Esophagus squamous epithelium (tissue), 5 donors: ENCODE measurements around the gene PITPNM3. TPM values are rescaled to one million over a fixed set of nuclear protein-coding genes. Genes with fewer than 3 reads are reported as not detected.

Source experiments
- DNase-seq: peaks from one replicate; lab custom pipeline; 2025; lab: John Stamatoyannopoulos, UW
- H3K27ac ChIP-seq, 4 donors: fragments of 200-600 bp; sonication (generic); one replicate each; pipeline ENCODE4 v1.5.1; 2016 to 2019; ENCODE audit warnings: mild to moderate bottlenecking in 1 of 4
- H3K27me3 ChIP-seq, 4 donors: fragments of 200-600 bp; sonication (generic); 1 replicate in 3 of 4; 2 replicates in 1 of 4; pipeline versions ENCODE4 v1.5.1 to v1.6.0; 2017 to 2021; ENCODE audit warnings: antibody characterized with exemption in 1 of 4
- H3K36me3 ChIP-seq, 3 donors: fragments of 200-600 bp; sonication (generic); one replicate each; pipeline ENCODE4 v1.5.1; 2016 to 2019
- H3K4me1 ChIP-seq, 3 donors: fragments of 200-600 bp; sonication (generic); one replicate each; pipeline ENCODE4 v1.5.1; 2017 to 2019
- H3K4me3 ChIP-seq, 4 donors: fragments of 200-600 bp; sonication (generic); 1 replicate in 3 of 4; 2 replicates in 1 of 4; pipeline ENCODE4 v1.5.1; 2016 to 2019; ENCODE audit warnings: mild to moderate bottlenecking in 2 of 4, moderate library complexity in 1 of 4
- H3K9me3 ChIP-seq, 3 donors: fragments of 200-600 bp; sonication (generic); one replicate each; pipeline ENCODE4 v1.5.1; 2016 to 2019
- CTCF ChIP-seq, 6 experiments: fragments of 450-650 bp in 4 of 6; fragments of 200-600 bp in 2 of 6; sonication (generic) in 2 of 6; IDR thresholded peaks; one replicate each; pipeline ENCODE4 v1.5.1; 2016 to 2019; ENCODE audit warnings: antibody characterized with exemption in 6 of 6, mild to moderate bottlenecking in 4 of 6, moderate library complexity in 4 of 6
- POLR2A ChIP-seq, 4 donors: fragments of 450-650 bp; IDR thresholded peaks; one replicate each; pipeline ENCODE4 v1.6.1; 2017; ENCODE audit warnings: antibody characterized with exemption in 4 of 4, mild to moderate bottlenecking in 4 of 4, moderate library complexity in 3 of 4
- WGBS, 2 donors: methylation state at CpG; one replicate each; pipeline ENCODE4 v1.1.5; 2018; 5-methylcytosine and 5-hydroxymethylcytosine counted together
- intact Hi-C: fragments of 100-400 bp; cut with DNase I; formaldehyde crosslinking; loops from one replicate; pipeline ENCODE4 v1.15.0; 2022
- total RNA-seq, 4 donors: library from RNA; depleted of rRNA; stranded (reverse); fragments of >200 nt; gene quantifications; one replicate each; pipeline ENCODE4 v1.1.0, GENCODE V29; 2016
- donor health status: DM: yes; HTN: yes; CAD: no.

The PITPNM3 gene
- total RNA-seq, result 10 to 100 TPM; 14.0 to 33.4 (median 21.5) TPM

GRCh38 chr17:6556121-6557039 is at the start of gene PITPNM3:
TSS of gene PITPNM3 (minus strand) at chr17:6556555. CDS start at chr17:6556406, 149 bp downstream.
- no peaks in the 10 kb centered on the region for H3K9me3 ChIP-seq
- peaks cover 0 to 28% (median 0%) of the 10 kb centered on the region in 4 donors for H3K27me3 ChIP-seq
- H3K4me3 ChIP-seq, result peak within 1 kb of the TSS; percentile 60 to 90 (median 86)
- no peak for TF ChIP-seq CTCF (IDR thresholded peaks at IDR 0.05)
- peak in 1 of 4 donors; percentile 31 for TF ChIP-seq POLR2A (IDR thresholded peaks at IDR 0.05)
- no peaks in the 10 kb centered on the region for H3K36me3 ChIP-seq
- H3K4me1 ChIP-seq, result peaks cover 34 to 77% (median 38%) of the 10 kb centered on the region in 3 donors
- intact Hi-C loops, result loop anchor here (10.0 kb wide), 1 partner anchor 88 kb away; the partner anchor contains the start of genes KIAA0753 and TXNDC17
- DNase-seq, result no peak
- peak within 1 kb of the TSS; percentile 87 to 97 (median 94) for H3K27ac ChIP-seq
- WGBS, 2 donors, result 0 to 10% methylated on average over 9 to 14 of the region's 122 CpGs

- peaks cover 0 to 17% (median 0%) of the 10 kb centered on the region in 3 donors for H3K4me1 ChIP-seq
- no peak overlapping the region for H3K27ac ChIP-seq
- WGBS, 2 donors, result 83 to 100% methylated on average over 1 of the region's 6 CpGs
- DNase-seq, result no peak
- intact Hi-C loops, result no loop called here
- H3K9me3 ChIP-seq, result no peaks in the 10 kb centered on the region
- TF ChIP-seq CTCF (IDR thresholded peaks at IDR 0.05) (no peak), POLR2A (IDR thresholded peaks at IDR 0.05) (no peak)
- H3K27me3 ChIP-seq, result no peaks in the 10 kb centered on the region
- H3K4me3 ChIP-seq, result no peak overlapping the region
- H3K36me3 ChIP-seq, result peaks cover 5 to 89% (median 26%) of the 10 kb centered on the region in 3 donors
Observed at GRCh38 chr17:6605142-6605541, 48.8 kb upstream of the PITPNM3 start.

DNA sequence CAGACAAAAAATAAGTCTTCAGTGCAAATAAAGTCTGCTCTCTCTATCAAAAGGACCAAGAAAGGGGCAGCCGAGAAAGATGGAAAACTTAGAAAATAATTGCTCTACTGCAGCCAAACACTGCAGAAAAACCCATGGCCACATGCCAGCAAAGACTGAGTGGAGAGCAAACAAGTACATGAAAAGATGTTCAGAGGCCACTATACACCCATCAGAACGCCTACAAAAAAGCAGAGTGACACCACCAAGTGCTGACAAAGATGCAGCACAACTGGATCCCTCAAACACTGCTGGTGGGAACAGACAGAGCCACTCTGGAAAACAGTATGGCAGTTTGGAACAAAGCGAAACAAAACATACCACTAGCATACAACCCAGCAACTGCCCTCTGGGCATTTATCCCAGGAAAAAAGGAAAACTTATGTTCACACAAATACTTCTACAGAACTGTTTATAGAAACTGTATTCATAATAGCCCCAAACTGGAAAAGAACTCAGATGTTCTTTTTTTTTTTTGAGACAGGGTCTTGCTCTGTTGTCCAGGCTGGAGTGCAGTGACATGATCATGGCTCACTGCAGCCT is 47.5 kb upstream of the PITPNM3 start:
- WGBS, 2 donors, result 58 to 64% methylated on average over 3 of the region's 3 CpGs
- TF ChIP-seq POLR2A (IDR thresholded peaks at IDR 0.05) (no peak), CTCF (IDR thresholded peaks at IDR 0.05) (no peak)
- intact Hi-C loops, result no loop called here
- H3K27me3 ChIP-seq, result no peaks in the 10 kb centered on the region
- H3K9me3 ChIP-seq, result no peaks in the 10 kb centered on the region
- peaks cover 5 to 89% (median 21%) of the 10 kb centered on the region in 3 donors for H3K36me3 ChIP-seq
- H3K4me3 ChIP-seq, result no peak overlapping the region
- peaks cover 0 to 28% (median 10%) of the 10 kb centered on the region in 3 donors for H3K4me1 ChIP-seq
- no peak for DNase-seq
- H3K27ac ChIP-seq, result no peak overlapping the region

DNA sequence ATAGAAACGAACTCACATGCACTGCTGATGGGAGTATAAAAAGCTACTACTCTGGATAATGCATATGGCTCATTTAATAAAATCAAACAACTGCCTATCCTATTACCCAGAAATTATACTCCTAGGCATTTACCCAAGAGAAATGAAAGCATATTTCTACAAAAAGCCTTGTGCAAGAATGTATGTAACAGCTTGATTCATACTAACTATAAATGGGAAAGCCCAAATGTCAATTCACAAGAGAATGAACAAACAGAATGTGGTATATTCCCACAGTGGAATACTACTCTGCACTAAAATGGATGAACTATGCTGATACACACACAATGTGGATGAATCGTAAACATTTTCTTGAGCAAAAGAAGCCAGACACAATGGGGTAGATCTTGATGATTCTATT is 45.8 kb upstream of the PITPNM3 start:
- peaks cover 0 to 35% (median 10%) of the 10 kb centered on the region in 3 donors for H3K4me1 ChIP-seq
- intact Hi-C loops, result no loop called here
- DNase-seq, result no peak
- H3K9me3 ChIP-seq, result no peaks in the 10 kb centered on the region
- no peak overlapping the region for H3K4me3 ChIP-seq
- no peak overlapping the region for H3K27ac ChIP-seq
- WGBS, 2 donors, result 86 to 90% methylated on average over 2 of the region's 2 CpGs
- H3K27me3 ChIP-seq, result no peaks in the 10 kb centered on the region
- TF ChIP-seq POLR2A (IDR thresholded peaks at IDR 0.05) (no peak), CTCF (IDR thresholded peaks at IDR 0.05) (no peak)
- peaks cover 4 to 89% (median 8%) of the 10 kb centered on the region in 3 donors for H3K36me3 ChIP-seq

DNA sequence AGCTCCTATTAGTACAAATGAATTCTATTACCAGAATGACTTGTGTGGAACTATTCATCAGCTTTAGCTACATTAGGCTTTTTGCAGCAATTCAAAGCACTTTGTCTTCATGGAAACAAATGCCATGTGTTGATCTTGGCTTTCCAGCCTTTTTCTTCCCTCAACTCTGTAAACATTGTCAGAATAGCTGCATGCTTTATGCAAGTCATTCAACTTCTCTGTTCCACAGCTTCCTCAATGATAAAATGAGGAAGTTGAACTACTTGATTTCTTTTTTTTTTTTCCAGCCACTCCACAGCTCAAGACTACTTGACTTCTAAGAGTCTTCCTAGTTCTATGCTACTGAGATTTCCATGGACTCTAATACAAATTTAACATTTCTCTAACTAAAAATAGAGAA is 43.0 kb upstream of the PITPNM3 start:
- H3K4me3 ChIP-seq, result no peak overlapping the region
- peak overlapping the region in 2 of 4 donors; percentile 2 to 4 for H3K27ac ChIP-seq

More for the DNA sequence above, 43.0 kb upstream of the PITPNM3 start:
- no peaks in the 10 kb centered on the region for H3K9me3 ChIP-seq
- no peak for DNase-seq
- no peaks in the 10 kb centered on the region for H3K27me3 ChIP-seq
- no peak for TF ChIP-seq POLR2A (IDR thresholded peaks at IDR 0.05)
- TF ChIP-seq CTCF (IDR thresholded peaks at IDR 0.05), result no peak
- H3K36me3 ChIP-seq, result peaks cover 0 to 89% (median 14%) of the 10 kb centered on the region in 3 donors
- intact Hi-C loops, result no loop called here
- peaks cover 0 to 35% (median 10%) of the 10 kb centered on the region in 3 donors for H3K4me1 ChIP-seq
